Fibroblast of the aortic adventitia (primary cell): ENCODE data around the gene ENSA. TPM values are rescaled to one million over a fixed set of nuclear protein-coding genes. Genes with fewer than 3 reads are reported as not detected.
"Not testable (repeated sequence)": the region's sequence is repeated elsewhere in the genome, so short reads cannot be mapped to it uniquely, and the experiment has no call there.

Experiments
- DNase-seq: peaks from one replicate; pipeline ENCODE4 v3.0.0-alpha.2; 2010; ENCODE audit warnings: low read depth
- H3K4me3 ChIP-seq: 2 replicates; pipeline ENCODE4 v1.5.1; 2011; ENCODE audit warnings: low read depth, mild to moderate bottlenecking, control low read depth, low read length, moderate library complexity
- total RNA-seq: library from RNA; depleted of rRNA; stranded (reverse); fragments of >200 nt; gene quantifications from 2 replicates; pipeline ENCODE4 v1.2.3, GENCODE V29; 2012; ENCODE audit warnings: low replicate concordance
- TF ChIP-seq, protein P1 (sequence below): IDR thresholded peaks from 2 replicates; pipeline ENCODE4 v1.5.1; 2011; ENCODE audit warnings: mild to moderate bottlenecking, low read length, control low read depth, inconsistent platforms; ENCODE audit not compliant: insufficient read depth

Gene ENSA
- total RNA-seq, 1 donor, result 82.1 TPM

DNA sequence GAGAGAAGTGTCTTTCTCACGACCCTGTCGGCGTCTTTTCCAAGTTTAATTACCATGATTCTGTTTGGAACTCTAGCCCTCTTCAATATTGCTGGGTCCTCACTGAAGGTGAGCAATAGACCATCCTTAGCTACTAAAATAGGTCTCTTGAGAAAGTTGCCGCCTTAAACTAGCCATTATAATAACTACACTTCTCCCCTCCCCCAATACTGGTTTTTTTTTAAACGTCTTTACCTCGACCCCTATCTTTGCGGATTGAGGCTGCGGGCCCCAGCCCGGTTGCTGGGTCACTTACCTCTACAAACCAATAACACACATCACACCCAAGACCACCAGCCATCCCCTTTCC, 672 bp downstream of the ENSA start:
- no peak for DNase-seq
- TF ChIP-seq, protein P1, sequence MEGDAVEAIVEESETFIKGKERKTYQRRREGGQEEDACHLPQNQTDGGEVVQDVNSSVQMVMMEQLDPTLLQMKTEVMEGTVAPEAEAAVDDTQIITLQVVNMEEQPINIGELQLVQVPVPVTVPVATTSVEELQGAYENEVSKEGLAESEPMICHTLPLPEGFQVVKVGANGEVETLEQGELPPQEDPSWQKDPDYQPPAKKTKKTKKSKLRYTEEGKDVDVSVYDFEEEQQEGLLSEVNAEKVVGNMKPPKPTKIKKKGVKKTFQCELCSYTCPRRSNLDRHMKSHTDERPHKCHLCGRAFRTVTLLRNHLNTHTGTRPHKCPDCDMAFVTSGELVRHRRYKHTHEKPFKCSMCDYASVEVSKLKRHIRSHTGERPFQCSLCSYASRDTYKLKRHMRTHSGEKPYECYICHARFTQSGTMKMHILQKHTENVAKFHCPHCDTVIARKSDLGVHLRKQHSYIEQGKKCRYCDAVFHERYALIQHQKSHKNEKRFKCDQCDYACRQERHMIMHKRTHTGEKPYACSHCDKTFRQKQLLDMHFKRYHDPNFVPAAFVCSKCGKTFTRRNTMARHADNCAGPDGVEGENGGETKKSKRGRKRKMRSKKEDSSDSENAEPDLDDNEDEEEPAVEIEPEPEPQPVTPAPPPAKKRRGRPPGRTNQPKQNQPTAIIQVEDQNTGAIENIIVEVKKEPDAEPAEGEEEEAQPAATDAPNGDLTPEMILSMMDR, result no peak
- peak overlapping the region; percentile 83 for H3K4me3 ChIP-seq

DNA sequence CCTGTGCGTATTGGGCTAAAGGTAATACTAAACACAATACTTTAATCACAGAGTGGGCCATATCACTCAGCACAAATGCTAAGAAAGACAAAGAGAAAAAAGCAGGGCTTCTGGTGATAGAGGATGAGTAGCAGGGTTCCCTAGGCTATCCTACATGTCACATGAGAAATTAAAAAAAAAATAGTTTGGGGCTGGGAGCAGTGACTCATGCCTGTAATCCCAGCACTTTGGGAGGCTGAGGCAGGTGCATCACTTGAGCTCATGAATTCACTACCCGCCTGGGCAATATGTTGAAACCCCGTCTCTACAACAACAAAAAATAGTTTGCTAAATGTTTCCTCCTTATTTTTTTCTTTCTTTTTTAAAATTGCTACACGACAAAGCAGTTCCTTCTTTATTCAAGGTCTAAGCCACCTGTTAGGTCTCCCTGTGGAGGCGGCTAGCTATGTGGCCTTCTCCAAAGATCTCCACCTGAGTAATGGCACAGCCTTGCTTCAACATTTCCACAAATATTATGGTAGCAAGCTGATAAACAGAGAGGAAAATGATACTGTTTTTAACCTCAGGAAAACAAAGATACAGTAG, 1.5 kb downstream of the ENSA start:
- DNase-seq, result no peak
- peak overlapping the region; percentile 83 for H3K4me3 ChIP-seq
- TF ChIP-seq, protein P1, result no peak

GRCh38 chr1:150626150-150626549, 3.3 kb downstream of the ENSA start:
- TF ChIP-seq, protein P1, result no peak
- no peak overlapping the region for H3K4me3 ChIP-seq
- DNase-seq, result no peak

DNA sequence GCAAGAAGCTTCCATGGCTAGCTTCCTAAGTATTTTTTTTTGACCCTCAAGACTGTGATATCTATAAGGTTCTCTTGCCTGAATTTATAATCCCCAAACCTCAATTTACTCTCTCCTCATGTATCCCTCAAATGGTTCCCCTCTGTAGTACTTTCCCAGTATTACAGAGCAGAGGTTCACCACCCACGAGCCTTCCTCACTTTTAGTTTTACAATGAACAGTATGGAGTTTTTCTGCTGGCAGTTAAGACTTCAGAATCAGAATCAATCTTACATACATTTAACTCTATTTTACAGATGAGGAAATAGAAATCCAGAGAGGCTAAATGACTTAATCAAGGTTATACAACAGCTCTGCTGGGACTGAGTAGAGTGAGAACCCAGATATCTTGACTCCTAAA, 4.9 kb downstream of the ENSA start:
- not testable (repeated sequence) for H3K4me3 ChIP-seq

DNA sequence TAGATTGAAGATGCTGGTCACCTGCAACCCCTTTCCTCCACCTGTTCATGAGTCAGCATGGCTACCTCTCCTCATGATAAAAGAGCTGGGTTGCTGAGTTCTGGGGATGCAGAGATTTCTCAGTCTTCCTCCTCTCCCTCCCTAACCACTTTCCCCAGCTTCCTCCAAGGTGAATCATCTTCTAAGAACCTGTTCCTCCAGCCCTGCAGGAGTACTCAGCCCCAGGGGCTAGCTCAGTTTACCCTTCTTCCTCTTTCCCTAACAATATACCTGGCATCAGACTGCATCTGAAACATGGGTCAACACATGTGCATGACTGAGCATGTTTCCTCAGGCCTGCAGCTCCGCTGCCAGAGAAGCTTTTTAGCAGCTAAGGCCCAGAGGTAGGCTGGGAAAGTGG, 5.3 kb downstream of the ENSA start:
- H3K4me3 ChIP-seq, result not testable (repeated sequence)

More for the DNA sequence above, 4.9 kb downstream of the ENSA start:
- DNase-seq, result not testable (repeated sequence)

DNA sequence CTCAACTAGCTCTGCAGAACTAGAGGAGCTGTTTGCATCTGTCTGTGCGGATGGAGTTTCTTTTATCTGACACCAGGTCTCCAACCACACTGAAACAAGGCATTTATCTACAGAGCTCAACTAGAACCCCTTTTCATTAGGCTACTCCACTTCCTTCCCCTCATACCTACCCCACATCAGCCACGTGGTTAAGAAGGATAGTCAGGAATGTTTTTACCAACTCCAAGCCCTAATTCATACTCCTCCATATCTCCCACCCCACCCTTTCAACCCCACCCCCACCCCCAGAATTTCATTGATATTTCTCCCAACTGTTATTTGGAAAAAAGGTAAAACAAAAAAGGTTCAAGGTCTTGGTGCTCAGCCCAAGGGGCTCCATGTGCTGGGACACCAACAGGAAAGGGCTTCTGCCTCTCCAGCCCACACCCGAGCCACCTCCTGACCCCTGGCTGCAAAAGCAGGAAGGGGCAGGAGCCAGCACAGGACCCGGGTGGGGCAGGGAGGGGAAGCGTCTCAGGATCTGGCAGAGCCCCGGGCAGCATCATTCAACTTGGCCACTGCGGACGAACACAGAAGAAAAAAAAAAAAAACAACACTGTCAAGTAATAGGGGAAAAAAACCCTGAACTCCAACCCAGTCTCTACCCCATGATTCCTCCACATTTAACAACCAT, 7.0 kb downstream of the ENSA start:
- no peak for DNase-seq
- H3K4me3 ChIP-seq, result no peak overlapping the region
- TF ChIP-seq, protein P1, result no peak

More for the DNA sequence above, 5.3 kb downstream of the ENSA start:
- DNase-seq, result not testable (repeated sequence)

DNA sequence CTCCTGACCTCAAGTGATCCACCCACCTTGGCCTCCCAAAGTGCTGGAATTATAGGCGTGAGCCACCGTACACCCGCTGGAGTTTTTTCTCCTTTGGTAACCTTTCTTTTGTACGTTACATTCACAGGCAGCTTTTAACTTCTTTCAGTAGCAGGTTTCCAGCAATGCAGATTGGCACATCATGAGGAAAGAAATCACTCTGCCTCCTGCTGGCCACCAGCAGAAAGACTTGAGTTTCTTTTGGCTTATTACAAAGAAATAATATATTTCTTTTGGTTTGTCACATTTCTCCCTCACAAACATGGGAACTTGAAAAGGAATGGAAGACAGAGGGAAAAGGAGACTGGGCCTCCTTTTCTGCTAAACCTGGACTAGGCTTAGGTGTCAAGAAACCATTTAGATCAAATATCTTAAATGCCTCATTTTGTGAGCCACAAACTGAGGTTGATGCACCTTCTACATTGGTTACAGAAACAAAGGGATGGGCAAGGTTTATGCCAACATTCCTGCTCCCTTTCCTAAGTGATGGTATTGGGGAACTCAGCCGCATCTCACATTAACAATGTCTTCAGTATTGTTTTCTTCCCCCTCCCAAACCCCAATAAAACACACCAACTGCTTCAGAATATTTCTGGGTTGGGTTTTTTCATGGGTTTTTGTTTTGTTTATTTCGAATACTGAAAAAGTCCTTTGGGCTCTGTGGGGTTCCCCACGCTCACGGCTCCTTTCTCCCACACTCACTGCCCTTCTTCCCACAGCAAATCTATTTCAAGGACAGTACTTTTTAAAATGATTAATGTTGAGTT, 7.7 kb downstream of the ENSA start:
- peak; percentile 84 for DNase-seq
- TF ChIP-seq, protein P1, result peak; percentile 76
- H3K4me3 ChIP-seq, result no peak overlapping the region
